ENCODE results near the gene CDC42SE2. TPM values are rescaled to one million over a fixed set of nuclear protein-coding genes. Genes with fewer than 3 reads are reported as not detected.

CDC42SE2 gene
- total RNA-seq, 1 experiment from 2014 or later = 23.2 TPM

GRCh38 chr5:131281133-131281867, 17.4 kb downstream of the CDC42SE2 start:
- H3K4ac ChIP-seq (ENCODE audit: low read depth, low read length) = no peak overlapping the region
- no peak overlapping the region for H2BK15ac ChIP-seq (ENCODE audit: low read depth, low read length)
- peaks cover 3 to 13% (median 4%) of the 10 kb centered on the region in 3 experiments; a peak in 6 of 7 replicates for H3K36me3 Mint-ChIP-seq (ENCODE audit: insufficient read depth in 1 of 3, low read depth in 3 of 3)
- no peak overlapping the region for H3K18ac ChIP-seq (ENCODE audit: insufficient read length, low read depth, low read length)
- H3K27me3 ChIP-seq (ENCODE audit: insufficient read depth, low read length) = no peaks in the 10 kb centered on the region
- no peak overlapping the region for H2BK5ac ChIP-seq (ENCODE audit: insufficient read length, low read length)
- no peak overlapping the region for H2BK120ac ChIP-seq (ENCODE audit: low read depth, low read length, poor library complexity, severe bottlenecking)
- H2BK20ac ChIP-seq (ENCODE audit: low read depth, low read length, poor library complexity, severe bottlenecking) = no peak overlapping the region
- H2AK5ac ChIP-seq (ENCODE audit: insufficient read length, low read length) = no peak overlapping the region
- no peak overlapping the region for H2AFZ ChIP-seq (ENCODE audit: low read length)
- H3K4me1 Mint-ChIP-seq = peaks cover 6 to 13% of the 10 kb centered on the region in 2 experiments
- H3K79me1 ChIP-seq (ENCODE audit: insufficient read depth, low read depth, low read length, poor library complexity, severe bottlenecking) = peaks cover 9% of the 10 kb centered on the region
- peaks cover 12% of the 10 kb centered on the region in 2 experiments; a peak in 4 of 5 replicates for H3K9me3 Mint-ChIP-seq
- no peak overlapping the region for H3K56ac ChIP-seq (ENCODE audit: insufficient read length, low read depth, low read length)
- no peak overlapping the region for H3K4me3 Mint-ChIP-seq
- H3K4me1 ChIP-seq (ENCODE audit: insufficient read depth, low read length) = no peaks in the 10 kb centered on the region
- TF ChIP-seq, protein P1, sequence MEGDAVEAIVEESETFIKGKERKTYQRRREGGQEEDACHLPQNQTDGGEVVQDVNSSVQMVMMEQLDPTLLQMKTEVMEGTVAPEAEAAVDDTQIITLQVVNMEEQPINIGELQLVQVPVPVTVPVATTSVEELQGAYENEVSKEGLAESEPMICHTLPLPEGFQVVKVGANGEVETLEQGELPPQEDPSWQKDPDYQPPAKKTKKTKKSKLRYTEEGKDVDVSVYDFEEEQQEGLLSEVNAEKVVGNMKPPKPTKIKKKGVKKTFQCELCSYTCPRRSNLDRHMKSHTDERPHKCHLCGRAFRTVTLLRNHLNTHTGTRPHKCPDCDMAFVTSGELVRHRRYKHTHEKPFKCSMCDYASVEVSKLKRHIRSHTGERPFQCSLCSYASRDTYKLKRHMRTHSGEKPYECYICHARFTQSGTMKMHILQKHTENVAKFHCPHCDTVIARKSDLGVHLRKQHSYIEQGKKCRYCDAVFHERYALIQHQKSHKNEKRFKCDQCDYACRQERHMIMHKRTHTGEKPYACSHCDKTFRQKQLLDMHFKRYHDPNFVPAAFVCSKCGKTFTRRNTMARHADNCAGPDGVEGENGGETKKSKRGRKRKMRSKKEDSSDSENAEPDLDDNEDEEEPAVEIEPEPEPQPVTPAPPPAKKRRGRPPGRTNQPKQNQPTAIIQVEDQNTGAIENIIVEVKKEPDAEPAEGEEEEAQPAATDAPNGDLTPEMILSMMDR (conservative IDR thresholded peaks at IDR 0.05) = no peak
- no peak overlapping the region for H4K91ac ChIP-seq (ENCODE audit: insufficient read length, low read depth, low read length)
- H4K20me1 ChIP-seq (ENCODE audit: control insufficient read depth, insufficient read depth, insufficient read length) = peaks cover 2% of the 10 kb centered on the region
- no peak overlapping the region for H3K4me2 ChIP-seq (ENCODE audit: insufficient read depth, insufficient read length, low read length)
- no peak overlapping the region for H4K8ac ChIP-seq (replicated peaks; ENCODE audit: insufficient read length, low read depth, low read length)
- DNase-seq = no peak
- H3K79me2 ChIP-seq (ENCODE audit: insufficient read depth, low read length) = peaks cover 2% of the 10 kb centered on the region; the same call in 1 of the 2 replicates
- H3K27ac ChIP-seq (ENCODE audit: insufficient read length, low read depth, low read length) = no peak overlapping the region
- no peak overlapping the region for H3K23ac ChIP-seq (ENCODE audit: insufficient read length, low read depth, low read length)
- H3T11ph ChIP-seq (ENCODE audit: low read length) = no peak overlapping the region
- H4K5ac ChIP-seq (ENCODE audit: insufficient read length, low read depth, low read length) = no peak overlapping the region
- H3K14ac ChIP-seq (ENCODE audit: insufficient read depth, low read length) = no peak overlapping the region
- H3K27ac Mint-ChIP-seq = peak overlapping the region in 1 of 3 experiments; percentile 2; a peak in 2 of 7 replicates
- H3K9ac ChIP-seq (ENCODE audit: extremely low read depth, insufficient read length, low read length) = no peak overlapping the region
- no CpG with 5 or more reads among the region's 5 CpGs for WGBS (ENCODE audit: extremely low coverage, insufficient read length, low lambda C conversion rate)
- no peaks in the 10 kb centered on the region; the same call in 1 of the 2 replicates for H3K27me3 Mint-ChIP-seq (ENCODE audit: low read depth)
- no peak overlapping the region for H2BK12ac ChIP-seq (ENCODE audit: insufficient read length, low read depth, low read length)
- no peaks in the 10 kb centered on the region for H3K9me3 ChIP-seq (ENCODE audit: control insufficient read depth, low read depth, low read length)
- H3K23me2 ChIP-seq (ENCODE audit: insufficient read length, low read depth, low read length, poor library complexity, severe bottlenecking) = no peaks in the 10 kb centered on the region
